Measurements from ENCODE around the gene CFB. TPM values are rescaled to one million over a fixed set of nuclear protein-coding genes. Genes with fewer than 3 reads are reported as not detected.
A peak's percentile ranks its signal among the peaks of the same experiment; 100 is the strongest.

Gene CFB
- total and polyA plus RNA-seq, 2 donors (not counting 3 experiments of a cell fraction or from before 2014, with no cell fraction given): 0.87 to 1.5 TPM

- H3K9me3 ChIP-seq (replicated peaks; ENCODE audit: control insufficient read depth, insufficient read depth, low read length): no peaks in the 10 kb centered on the region
- peaks cover 17% of the 10 kb centered on the region for H3K4me1 ChIP-seq (ENCODE audit: control insufficient read depth, extremely low read depth, insufficient read depth, low read length)
- TF ChIP-seq FOS (IDR thresholded peaks at IDR 0.05; ENCODE audit: borderline replicate concordance, insufficient read depth, low read length) (no peak), MAX (IDR thresholded peaks at IDR 0.05; ENCODE audit: insufficient read depth, insufficient read length) (no peak), POLR2A (IDR thresholded peaks at IDR 0.05; ENCODE audit: low read depth, low read length) (no peak), JUN (IDR thresholded peaks at IDR 0.05; ENCODE audit: borderline replicate concordance, insufficient read depth, insufficient read length, low read depth) (no peak), EZH2 (IDR thresholded peaks at IDR 0.05; ENCODE audit: borderline replicate concordance, low read depth, low read length, severe bottlenecking) (no peak), POLR2AphosphoS5 (IDR thresholded peaks at IDR 0.05; ENCODE audit: insufficient read depth, low read depth, low read length) (no peak), CTCF (IDR thresholded peaks at IDR 0.05; ENCODE audit: extremely low read depth in 1 of 2, insufficient read depth in 1 of 2, low read depth in 1 of 2, low read length in 2 of 2) (no peak), GATA2 (IDR thresholded peaks at IDR 0.05; ENCODE audit: insufficient read depth, insufficient read length, low read depth, low read length) (no peak), MYC (IDR thresholded peaks at IDR 0.05; ENCODE audit: low read depth, low read length) (no peak)
- no peaks in the 10 kb centered on the region for H4K20me1 ChIP-seq (replicated peaks; ENCODE audit: control insufficient read depth, extremely low read depth, insufficient read depth, low read length)
- dilution Hi-C loops (cut with MboI; ENCODE audit: extremely low pct_ligation_motif_present, low sequenced_read_pairs) (no loop called here), intact Hi-C loops (cut with micrococcal nuclease) (no loop called here)
- CTCF ChIA-PET: no interaction called here
- peak overlapping the region in 2 of 3 experiments; percentile 63 to 73 for H3K4me3 ChIP-seq (replicated peaks in 1 of 3; ENCODE audit: insufficient read depth in 1 of 3, low read depth in 1 of 3, low read length in 3 of 3)
- no TSS peak for BruUV-seq (replicated peaks)
- H3K79me2 ChIP-seq (ENCODE audit: control insufficient read depth, insufficient read depth, low read length): peaks cover 29% of the 10 kb centered on the region
- H3K27me3 ChIP-seq (ENCODE audit: control insufficient read depth in 2 of 2, insufficient read depth in 2 of 2, low read length in 2 of 2): no peaks in the 10 kb centered on the region
- H3K9me1 ChIP-seq (replicated peaks; ENCODE audit: control insufficient read depth, extremely low read depth, insufficient read depth, low read length): no peaks in the 10 kb centered on the region
- peak overlapping the region; percentile 91 for H3K4me2 ChIP-seq (ENCODE audit: insufficient read depth, low read length)
- peak overlapping the region; percentile 82 for H3K9ac ChIP-seq (replicated peaks; ENCODE audit: extremely low read depth, insufficient read depth, low read length)
- H3K27ac ChIP-seq (ENCODE audit: insufficient read depth, low read depth, low read length): peak overlapping the region; percentile 79
- DNase-seq (ENCODE audit: low read depth, low spot score) (no peak), FAIRE-seq (no peak)
- H3K36me3 ChIP-seq (ENCODE audit: control insufficient read depth in 2 of 2, extremely low read depth in 1 of 2, insufficient read depth in 2 of 2, low read length in 2 of 2): peaks cover 5 to 33% of the 10 kb centered on the region in 2 experiments
- POLR2A ChIA-PET: no interaction called here
- no peak overlapping the region for H2AFZ ChIP-seq (ENCODE audit: low read depth, low read length)
These were observed 24.8 kb downstream of the CFB start for GRCh38 chr6:31970604-31971271.
